Endothelial cell of umbilical vein (primary cell): ENCODE results near the gene B3GALT6. TPM values are rescaled to one million over a fixed set of nuclear protein-coding genes. Genes with fewer than 3 reads are reported as not detected.

ENCODE experiments used
- BruUV-seq: library from RNA; stranded (reverse); fragments of 400-500 nt; replicated peaks from 2 replicates; lab custom pipeline; 2021; lab: Mats Ljungman, UMichigan
- CTCF ChIA-PET: fragments of 300-600, 350-600 bp; sonication (Branson Sonifier 250); formaldehyde crosslinking; loops from one replicate; lab custom pipeline; 2021; ENCODE audit warnings: antibody characterized with exemption, inconsistent platforms; lab: Charles Lee
- POLR2A ChIA-PET: fragments of 300-600, 350-600 bp; sonication (Branson Sonifier 250); formaldehyde crosslinking; loops from one replicate; lab custom pipeline; 2021; ENCODE audit warnings: antibody characterized with exemption, inconsistent platforms; lab: Charles Lee
- DNase-seq: peaks from one replicate; pipeline ENCODE4 v3.0.0-alpha.2; 2011; ENCODE audit warnings: low read depth, low spot score
- FAIRE-seq: peaks from 2 replicates; lab custom pipeline; 2011; peaks lifted over from hg19 to GRCh38; lab: Jason Lieb, UNC
- H2AFZ ChIP-seq: 2 replicates; pipeline ENCODE4 v1.6.0; 2012; ENCODE audit warnings: low read depth, low read length, control low read depth, inconsistent platforms
- H3K27ac ChIP-seq: 2 replicates; pipeline ENCODE4 v1.5.1; 2011; ENCODE audit warnings: low read depth, mild to moderate bottlenecking, control low read depth, low read length, moderate library complexity; ENCODE audit not compliant: insufficient read depth
- H3K27me3 ChIP-seq, 2 experiments: 2 replicates each; pipeline versions ENCODE4 v1.6.0 to v1.6.1; 2011; ENCODE audit warnings: low read length in 2 of 2, mixed read lengths in 1 of 2; ENCODE audit not compliant: control insufficient read depth in 2 of 2, insufficient read depth in 2 of 2
- H3K36me3 ChIP-seq, 2 experiments: 2 replicates in 1 of 2; 3 replicates in 1 of 2; pipeline ENCODE4 v1.5.1; 2011; ENCODE audit warnings: low read length in 2 of 2, mild to moderate bottlenecking in 1 of 2, moderate library complexity in 1 of 2; ENCODE audit not compliant: control insufficient read depth in 2 of 2, insufficient read depth in 2 of 2; ENCODE audit errors: extremely low read depth in 1 of 2
- H3K4me1 ChIP-seq: 3 replicates; pipeline ENCODE4 v1.5.1; 2011; ENCODE audit warnings: mild to moderate bottlenecking, low read length; ENCODE audit not compliant: control insufficient read depth, insufficient read depth; ENCODE audit errors: extremely low read depth
- H3K4me2 ChIP-seq: 2 replicates; pipeline ENCODE4 v1.6.1; 2011; ENCODE audit warnings: low read length, control low read depth, mixed read lengths; ENCODE audit not compliant: insufficient read depth
- H3K4me3 ChIP-seq, 3 experiments: fragments of 200-600 bp in 1 of 3; sonication (generic), shearing (Covaris generic) in 1 of 3; replicated peaks in 1 of 3; 2 replicates each; pipeline ENCODE4 v1.5.1; 2011 to 2016; ENCODE audit warnings: control low read depth in 3 of 3, low read length in 3 of 3, mild to moderate bottlenecking in 2 of 3, inconsistent platforms in 1 of 3, low read depth in 1 of 3, moderate library complexity in 1 of 3; ENCODE audit not compliant: insufficient read depth in 1 of 3
- H3K79me2 ChIP-seq: 2 replicates; pipeline ENCODE4 v1.6.0; 2012; ENCODE audit warnings: low read length, inconsistent platforms; ENCODE audit not compliant: control insufficient read depth, insufficient read depth
- H3K9ac ChIP-seq: replicated peaks from 2 replicates; pipeline ENCODE3; 2011; ENCODE audit warnings: low read length, control low read depth; ENCODE audit not compliant: insufficient read depth; ENCODE audit errors: extremely low read depth
- H3K9me1 ChIP-seq: replicated peaks from 3 replicates; pipeline ENCODE4 v1.6.0; 2011; ENCODE audit warnings: mild to moderate bottlenecking, low read length; ENCODE audit not compliant: control insufficient read depth, insufficient read depth; ENCODE audit errors: extremely low read depth
- H3K9me3 ChIP-seq: replicated peaks from 2 replicates; pipeline ENCODE4 v1.5.1; 2012; ENCODE audit warnings: low read length, inconsistent platforms; ENCODE audit not compliant: control insufficient read depth, insufficient read depth
- H4K20me1 ChIP-seq: replicated peaks from 2 replicates; pipeline ENCODE3; 2011; ENCODE audit warnings: mild to moderate bottlenecking, low read length; ENCODE audit not compliant: control insufficient read depth, insufficient read depth; ENCODE audit errors: extremely low read depth
- EZH2 ChIP-seq: IDR thresholded peaks from 2 replicates; pipeline ENCODE4 v1.6.1; 2012; ENCODE audit warnings: borderline replicate concordance, low read depth, mild to moderate bottlenecking, moderate library complexity, low read length, inconsistent platforms; ENCODE audit not compliant: severe bottlenecking
- FOS ChIP-seq: IDR thresholded peaks from 2 replicates; pipeline ENCODE4 v1.6.1; 2011; ENCODE audit warnings: mild to moderate bottlenecking, low read length, moderate library complexity, borderline replicate concordance; ENCODE audit not compliant: insufficient read depth
- GATA2 ChIP-seq: IDR thresholded peaks from 2 replicates; pipeline ENCODE4 v1.7.0; 2011; ENCODE audit warnings: low read depth, mild to moderate bottlenecking, moderate library complexity, mixed read lengths, low read length; ENCODE audit not compliant: insufficient read length, insufficient read depth
- JUN ChIP-seq: IDR thresholded peaks from 2 replicates; pipeline ENCODE4 v1.6.1; 2011; ENCODE audit warnings: borderline replicate concordance, low read depth; ENCODE audit not compliant: insufficient read length, insufficient read depth
- MYC ChIP-seq: IDR thresholded peaks from one replicate; pipeline ENCODE4 v1.6.1; 2011; ENCODE audit warnings: mild to moderate bottlenecking, low read depth, low read length
- POLR2A ChIP-seq: IDR thresholded peaks from 2 replicates; pipeline ENCODE4 v1.6.1; 2012; ENCODE audit warnings: low read depth, mild to moderate bottlenecking, control low read depth, low read length
- POLR2AphosphoS5 ChIP-seq: IDR thresholded peaks from 2 replicates; pipeline ENCODE4 v1.6.1; 2012; ENCODE audit warnings: low read depth, mild to moderate bottlenecking, control low read depth, low read length, moderate library complexity; ENCODE audit not compliant: insufficient read depth
- dilution Hi-C: fragments of 300-500 bp; cut with MboI; formaldehyde crosslinking; loops from one replicate; pipeline ENCODE4 v1.15.0; 2019; ENCODE audit warnings: low sequenced_read_pairs; ENCODE audit not compliant: extremely low pct_ligation_motif_present
- intact Hi-C: fragments of 100-400 bp; cut with micrococcal nuclease; formaldehyde crosslinking; loops from one replicate; pipeline ENCODE4 v1.10.0; 2022
- polyA plus RNA-seq, 4 experiments: library from polyadenylated mRNA; depleted of rRNA in 3 of 4; stranded (reverse) in 3 of 4; unstranded in 1 of 4; fragments of >200 nt; gene quantifications; 2 replicates each; pipeline versions ENCODE4 v1.2.1 to v1.2.3, GENCODE V29; 2011 to 2012; ENCODE audit warnings: missing spikeins in 1 of 4
- total RNA-seq: library from RNA; stranded (reverse); gene quantifications from 2 replicates; pipeline ENCODE4 v1.2.3, GENCODE V29; 2021
- TF ChIP-seq, protein P1 (sequence below), 2 donors: IDR thresholded peaks; 1 replicate in 1 of 2; 2 replicates in 1 of 2; pipeline ENCODE4 v1.5.1; 2011; ENCODE audit warnings: low read length in 2 of 2, mild to moderate bottlenecking in 2 of 2, moderate library complexity in 2 of 2, control low read depth in 1 of 2, inconsistent platforms in 1 of 2, low read depth in 1 of 2; ENCODE audit not compliant: insufficient read depth in 1 of 2; ENCODE audit errors: extremely low read depth in 1 of 2
- TF ChIP-seq, protein P2 (sequence below): IDR thresholded peaks from 2 replicates; pipeline ENCODE4 v1.6.1; 2011; ENCODE audit not compliant: insufficient read depth, insufficient read length

The B3GALT6 gene
- total and polyA plus RNA-seq, 2 donors (not counting 3 experiments of a cell fraction or from before 2014, with no cell fraction given) = 24.6 to 34.1 TPM

DNA sequence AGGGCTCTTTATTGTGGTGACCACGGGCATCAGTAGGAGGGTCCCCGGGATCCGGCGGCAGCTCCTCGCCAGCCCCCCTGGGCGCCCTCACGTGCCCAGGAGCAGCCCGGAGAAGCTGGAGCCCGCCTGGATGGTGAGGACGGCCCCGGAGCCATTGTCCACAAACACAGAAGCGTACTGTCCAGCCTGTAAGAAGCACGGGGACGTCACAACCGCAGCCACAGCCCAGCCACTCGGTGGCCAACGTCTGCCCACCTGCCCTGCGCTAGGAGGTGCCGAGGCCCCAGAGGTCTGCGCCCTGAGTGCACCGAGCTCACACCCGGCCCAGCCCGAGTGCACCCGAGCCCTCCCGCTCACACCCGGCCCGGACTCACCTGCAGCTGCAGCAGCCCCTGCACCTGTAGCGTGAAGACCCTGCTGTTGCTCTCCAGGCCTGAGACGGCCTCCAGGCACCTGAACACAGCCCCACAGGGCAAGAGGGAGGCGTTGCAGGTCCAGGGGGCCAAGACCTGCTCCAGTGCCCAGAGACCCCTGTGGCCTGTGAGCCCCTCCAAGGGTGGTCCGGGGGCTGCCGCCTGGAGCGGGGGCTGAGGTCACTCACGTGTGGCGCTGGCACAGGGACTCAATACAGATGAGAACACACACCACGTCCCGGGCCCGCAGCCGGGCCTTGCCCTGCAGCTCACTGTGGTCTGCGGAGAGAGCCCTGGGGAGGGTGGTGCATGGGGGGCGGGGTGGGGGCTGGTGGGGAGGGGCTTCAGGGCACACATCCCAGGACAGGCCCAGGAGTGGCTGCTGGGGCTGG lies 10.6 kb downstream of the B3GALT6 start:
- TF ChIP-seq POLR2A = no peak
- no peak for TF ChIP-seq MYC
- no peak for TF ChIP-seq FOS
- no peak for TF ChIP-seq POLR2AphosphoS5
- TF ChIP-seq GATA2 = no peak
- TF ChIP-seq, protein P1, sequence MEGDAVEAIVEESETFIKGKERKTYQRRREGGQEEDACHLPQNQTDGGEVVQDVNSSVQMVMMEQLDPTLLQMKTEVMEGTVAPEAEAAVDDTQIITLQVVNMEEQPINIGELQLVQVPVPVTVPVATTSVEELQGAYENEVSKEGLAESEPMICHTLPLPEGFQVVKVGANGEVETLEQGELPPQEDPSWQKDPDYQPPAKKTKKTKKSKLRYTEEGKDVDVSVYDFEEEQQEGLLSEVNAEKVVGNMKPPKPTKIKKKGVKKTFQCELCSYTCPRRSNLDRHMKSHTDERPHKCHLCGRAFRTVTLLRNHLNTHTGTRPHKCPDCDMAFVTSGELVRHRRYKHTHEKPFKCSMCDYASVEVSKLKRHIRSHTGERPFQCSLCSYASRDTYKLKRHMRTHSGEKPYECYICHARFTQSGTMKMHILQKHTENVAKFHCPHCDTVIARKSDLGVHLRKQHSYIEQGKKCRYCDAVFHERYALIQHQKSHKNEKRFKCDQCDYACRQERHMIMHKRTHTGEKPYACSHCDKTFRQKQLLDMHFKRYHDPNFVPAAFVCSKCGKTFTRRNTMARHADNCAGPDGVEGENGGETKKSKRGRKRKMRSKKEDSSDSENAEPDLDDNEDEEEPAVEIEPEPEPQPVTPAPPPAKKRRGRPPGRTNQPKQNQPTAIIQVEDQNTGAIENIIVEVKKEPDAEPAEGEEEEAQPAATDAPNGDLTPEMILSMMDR (IDR thresholded peaks at IDR 0.05; ENCODE audit: extremely low read depth in 1 of 2, insufficient read depth in 1 of 2, low read depth in 1 of 2, low read length in 2 of 2) = no peak
- TF ChIP-seq EZH2 = no peak
- TF ChIP-seq JUN = no peak
- TF ChIP-seq, protein P2, sequence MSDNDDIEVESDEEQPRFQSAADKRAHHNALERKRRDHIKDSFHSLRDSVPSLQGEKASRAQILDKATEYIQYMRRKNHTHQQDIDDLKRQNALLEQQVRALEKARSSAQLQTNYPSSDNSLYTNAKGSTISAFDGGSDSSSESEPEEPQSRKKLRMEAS = no peak
- Histone ChIP-seq H3K4me2 (no peak overlapping the region), H3K4me3 (no peak overlapping the region), H3K9me1 (no peaks in the 10 kb centered on the region), H2AFZ (no peak overlapping the region), H3K27me3 (peaks cover 6 to 14% of the 10 kb centered on the region in 2 experiments), H3K36me3 (no peaks in the 10 kb centered on the region), H4K20me1 (no peaks in the 10 kb centered on the region), H3K79me2 (no peaks in the 10 kb centered on the region), H3K9ac (no peak overlapping the region), H3K27ac (no peak overlapping the region), H3K9me3 (no peaks in the 10 kb centered on the region), H3K4me1 (no peaks in the 10 kb centered on the region)
- dilution Hi-C loops (no loop called here), intact Hi-C loops (no loop called here)
- DNase-seq (no peak), FAIRE-seq (no peak)
- ChIA-PET POLR2A (no interaction called here), CTCF (interaction anchor here (1.2 kb wide), 1 partner anchor 49 kb away, joined by 3 read pairs; no protein-coding TSS in a partner anchor)
- BruUV-seq = no TSS peak
